ENCODE measurements around the gene HUWE1.

DNA sequence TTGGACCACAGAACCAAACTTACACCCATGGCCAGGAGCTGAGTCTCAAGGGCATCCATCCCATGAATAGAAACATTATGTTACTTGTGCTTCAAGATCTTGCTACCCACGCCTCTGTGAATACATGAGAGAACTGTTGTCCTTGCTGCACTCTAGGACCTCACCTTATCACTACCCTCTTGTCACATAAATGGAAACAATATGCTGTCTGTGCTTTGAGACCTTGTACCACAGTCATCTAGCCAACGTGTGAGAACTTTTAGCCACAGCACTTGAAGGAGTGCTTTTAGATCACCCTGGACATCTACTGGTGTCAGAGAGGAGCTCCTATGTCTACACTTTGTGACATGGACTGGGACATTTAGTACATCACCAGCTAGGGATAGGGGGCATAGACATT is 30.7 kb upstream of the HUWE1 start:
- TF ChIP-seq POLR2A (IDR thresholded peaks at IDR 0.05): no peak
- TF ChIP-seq, protein P1, sequence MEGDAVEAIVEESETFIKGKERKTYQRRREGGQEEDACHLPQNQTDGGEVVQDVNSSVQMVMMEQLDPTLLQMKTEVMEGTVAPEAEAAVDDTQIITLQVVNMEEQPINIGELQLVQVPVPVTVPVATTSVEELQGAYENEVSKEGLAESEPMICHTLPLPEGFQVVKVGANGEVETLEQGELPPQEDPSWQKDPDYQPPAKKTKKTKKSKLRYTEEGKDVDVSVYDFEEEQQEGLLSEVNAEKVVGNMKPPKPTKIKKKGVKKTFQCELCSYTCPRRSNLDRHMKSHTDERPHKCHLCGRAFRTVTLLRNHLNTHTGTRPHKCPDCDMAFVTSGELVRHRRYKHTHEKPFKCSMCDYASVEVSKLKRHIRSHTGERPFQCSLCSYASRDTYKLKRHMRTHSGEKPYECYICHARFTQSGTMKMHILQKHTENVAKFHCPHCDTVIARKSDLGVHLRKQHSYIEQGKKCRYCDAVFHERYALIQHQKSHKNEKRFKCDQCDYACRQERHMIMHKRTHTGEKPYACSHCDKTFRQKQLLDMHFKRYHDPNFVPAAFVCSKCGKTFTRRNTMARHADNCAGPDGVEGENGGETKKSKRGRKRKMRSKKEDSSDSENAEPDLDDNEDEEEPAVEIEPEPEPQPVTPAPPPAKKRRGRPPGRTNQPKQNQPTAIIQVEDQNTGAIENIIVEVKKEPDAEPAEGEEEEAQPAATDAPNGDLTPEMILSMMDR (IDR thresholded peaks at IDR 0.05): no peak
- TF ChIP-seq POLR2AphosphoS5 (IDR thresholded peaks at IDR 0.05): no peak
- no peak for TF ChIP-seq EP300 (IDR thresholded peaks at IDR 0.05)

Data from stomach (tissue), 4 donors.